Neural progenitor cell (in vitro differentiated cells): ENCODE measurements around the gene FAM219A. TPM values are rescaled to one million over a fixed set of nuclear protein-coding genes. Genes with fewer than 3 reads are reported as not detected.
"Not testable (repeated sequence)": the region's sequence is repeated elsewhere in the genome, so short reads cannot be mapped to it uniquely, and the experiment has no call there.

Source experiments
- DNase-seq: peaks from one replicate; pipeline ENCODE4 v3.0.0-alpha.2; 2016; ENCODE audit warnings: low spot score
- H2AFZ ChIP-seq: fragments of 200-600 bp; sonication (generic); replicated peaks from 2 replicates; pipeline ENCODE4 v1.6.1; 2016; ENCODE audit warnings: antibody characterized with exemption
- H3F3A ChIP-seq: fragments of 200-600 bp; sonication (generic); 2 replicates; pipeline ENCODE4 v1.6.1; 2016; ENCODE audit warnings: antibody characterized with exemption, low read depth
- H3K27ac ChIP-seq: fragments of 200-600 bp; sonication (generic); 2 replicates; pipeline ENCODE4 v1.5.1; 2016; ENCODE audit warnings: mild to moderate bottlenecking
- H3K27me3 ChIP-seq: fragments of 200-600 bp; sonication (generic); 2 replicates; pipeline ENCODE4 v1.6.1; 2016; ENCODE audit warnings: mild to moderate bottlenecking, moderate library complexity
- H3K36me3 ChIP-seq: fragments of 200-600 bp; sonication (generic); 2 replicates; pipeline ENCODE4 v1.5.1; 2016
- H3K4me1 ChIP-seq: fragments of 200-600 bp; sonication (generic); 2 replicates; pipeline ENCODE4 v1.6.1; 2016; ENCODE audit warnings: mixed run types
- H3K4me2 ChIP-seq: fragments of 200-600 bp; sonication (generic); 2 replicates; pipeline ENCODE4 v1.6.1; 2016
- H3K4me3 ChIP-seq: fragments of 200-600 bp; sonication (generic); 2 replicates; pipeline ENCODE4 v1.5.1; 2016
- H3K79me2 ChIP-seq: fragments of 200-600 bp; sonication (generic); 2 replicates; pipeline ENCODE4 v1.6.1; 2016; ENCODE audit warnings: low read depth
- H3K9ac ChIP-seq: fragments of 200-600 bp; sonication (generic); 2 replicates; pipeline ENCODE4 v1.6.1; 2016
- H3K9me3 ChIP-seq: fragments of 200-600 bp; sonication (generic); 2 replicates; pipeline ENCODE4 v1.5.1; 2016; ENCODE audit warnings: low read depth
- H4K20me1 ChIP-seq: fragments of 200-600 bp; sonication (generic); 2 replicates; pipeline ENCODE4 v1.6.1; 2016; ENCODE audit warnings: low read depth
- H3K27ac Mint-ChIP-seq: 3 replicates; pipeline ENCODE4 v1.8.0; 2021; ENCODE audit warnings: mixed read lengths
- H3K27me3 Mint-ChIP-seq: 2 replicates; pipeline ENCODE4 v1.8.0; 2022; ENCODE audit warnings: low read depth, mild to moderate bottlenecking, inconsistent platforms, moderate library complexity, mixed read lengths; ENCODE audit not compliant: insufficient read depth
- H3K36me3 Mint-ChIP-seq: 3 replicates; pipeline ENCODE4 v1.8.0; 2021; ENCODE audit warnings: mixed read lengths
- H3K4me1 Mint-ChIP-seq: 3 replicates; pipeline ENCODE4 v1.8.0; 2021; ENCODE audit warnings: mixed read lengths
- H3K4me3 Mint-ChIP-seq: 3 replicates; pipeline ENCODE4 v1.8.0; 2021; ENCODE audit warnings: mild to moderate bottlenecking, moderate library complexity, mixed read lengths
- H3K9me3 Mint-ChIP-seq: 3 replicates; pipeline ENCODE4 v1.8.0; 2020; ENCODE audit warnings: mixed read lengths
- EZH2 ChIP-seq: fragments of 200-600 bp; sonication (generic); IDR thresholded peaks from 2 replicates; pipeline ENCODE4 v1.6.1; 2017; ENCODE audit warnings: antibody characterized with exemption, mild to moderate bottlenecking, moderate library complexity
- EZH2phosphoT487 ChIP-seq: fragments of 200-600 bp; sonication (generic); IDR thresholded peaks from 2 replicates; pipeline ENCODE4 v1.6.1; 2017; ENCODE audit warnings: antibody characterized with exemption
- total RNA-seq: library from RNA; depleted of rRNA; stranded (reverse); fragments of >200 nt; gene quantifications from 2 replicates; pipeline ENCODE4 v1.2.3, GENCODE V29; 2015; ENCODE audit warnings: low replicate concordance
- TF ChIP-seq, protein P1 (sequence below): fragments of 200-600 bp; sonication (generic); IDR thresholded peaks from 2 replicates; pipeline ENCODE4 v1.5.1; 2017; ENCODE audit warnings: antibody characterized with exemption, mild to moderate bottlenecking

The FAM219A gene
- total RNA-seq, 1 donor from 2014 or later = 4.2 TPM

- H3K9ac ChIP-seq = no peak overlapping the region
- H3K27me3 ChIP-seq = no peaks in the 10 kb centered on the region
- H3K4me2 ChIP-seq = no peak overlapping the region
- no peaks in the 10 kb centered on the region for H3K36me3 ChIP-seq
- DNase-seq = no peak
- TF ChIP-seq, protein P1, sequence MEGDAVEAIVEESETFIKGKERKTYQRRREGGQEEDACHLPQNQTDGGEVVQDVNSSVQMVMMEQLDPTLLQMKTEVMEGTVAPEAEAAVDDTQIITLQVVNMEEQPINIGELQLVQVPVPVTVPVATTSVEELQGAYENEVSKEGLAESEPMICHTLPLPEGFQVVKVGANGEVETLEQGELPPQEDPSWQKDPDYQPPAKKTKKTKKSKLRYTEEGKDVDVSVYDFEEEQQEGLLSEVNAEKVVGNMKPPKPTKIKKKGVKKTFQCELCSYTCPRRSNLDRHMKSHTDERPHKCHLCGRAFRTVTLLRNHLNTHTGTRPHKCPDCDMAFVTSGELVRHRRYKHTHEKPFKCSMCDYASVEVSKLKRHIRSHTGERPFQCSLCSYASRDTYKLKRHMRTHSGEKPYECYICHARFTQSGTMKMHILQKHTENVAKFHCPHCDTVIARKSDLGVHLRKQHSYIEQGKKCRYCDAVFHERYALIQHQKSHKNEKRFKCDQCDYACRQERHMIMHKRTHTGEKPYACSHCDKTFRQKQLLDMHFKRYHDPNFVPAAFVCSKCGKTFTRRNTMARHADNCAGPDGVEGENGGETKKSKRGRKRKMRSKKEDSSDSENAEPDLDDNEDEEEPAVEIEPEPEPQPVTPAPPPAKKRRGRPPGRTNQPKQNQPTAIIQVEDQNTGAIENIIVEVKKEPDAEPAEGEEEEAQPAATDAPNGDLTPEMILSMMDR = no peak
- TF ChIP-seq EZH2 (no peak), EZH2phosphoT487 (no peak)
- H2AFZ ChIP-seq = no peak overlapping the region
- Mint-ChIP-seq H3K4me1 (peaks cover 8% of the 10 kb centered on the region), H3K27ac (no peak overlapping the region), H3K36me3 (peaks cover 4% of the 10 kb centered on the region), H3K27me3 (peaks cover 6% of the 10 kb centered on the region), H3K9me3 (no peaks in the 10 kb centered on the region), H3K4me3 (no peak overlapping the region)
- H3F3A ChIP-seq = no peaks in the 10 kb centered on the region
- H4K20me1 ChIP-seq = peaks cover 6% of the 10 kb centered on the region
- no peak overlapping the region for H3K27ac ChIP-seq
- H3K4me1 ChIP-seq = peaks cover 3% of the 10 kb centered on the region
- H3K9me3 ChIP-seq = no peaks in the 10 kb centered on the region
- no peak overlapping the region for H3K4me3 ChIP-seq
- H3K79me2 ChIP-seq = no peaks in the 10 kb centered on the region
These were observed 14.8 kb downstream of the FAM219A start for GRCh38 chr9:34443533-34443932.

DNA sequence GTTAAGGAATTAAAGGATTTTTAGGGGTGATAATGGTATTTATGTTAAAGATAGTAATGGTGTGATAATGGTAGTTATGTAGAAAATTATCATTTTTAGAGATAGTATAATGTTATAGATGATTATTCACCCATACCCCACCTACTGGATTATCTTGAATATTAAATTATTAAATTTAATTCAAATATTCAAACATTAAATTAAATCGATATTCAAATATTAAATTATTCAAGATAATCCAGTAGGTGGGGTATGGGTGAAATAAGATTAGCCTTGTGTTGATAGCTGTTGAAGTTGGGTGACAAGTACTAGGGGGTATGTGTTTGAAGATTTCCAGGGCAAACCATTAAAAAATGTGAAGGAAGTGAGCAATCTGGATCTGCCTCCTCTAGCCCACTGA is 15.6 kb downstream of the FAM219A start:
- Histone ChIP-seq H2AFZ (no peak overlapping the region), H3K27me3 (no peaks in the 10 kb centered on the region), H3K4me3 (no peak overlapping the region), H4K20me1 (peaks cover 6% of the 10 kb centered on the region), H3K27ac (no peak overlapping the region), H3K79me2 (no peaks in the 10 kb centered on the region), H3K4me2 (no peak overlapping the region), H3K4me1 (peaks cover 3% of the 10 kb centered on the region), H3K9ac (no peak overlapping the region), H3F3A (no peaks in the 10 kb centered on the region), H3K9me3 (no peaks in the 10 kb centered on the region), H3K36me3 (no peaks in the 10 kb centered on the region)
- H3K27ac Mint-ChIP-seq = no peak overlapping the region
- H3K27me3 Mint-ChIP-seq = peaks cover 6% of the 10 kb centered on the region
- H3K4me3 Mint-ChIP-seq = no peak overlapping the region
- no peak for TF ChIP-seq EZH2
- TF ChIP-seq EZH2phosphoT487 = no peak
- TF ChIP-seq, protein P1 = no peak
- H3K36me3 Mint-ChIP-seq = peaks cover 4% of the 10 kb centered on the region
- no peak for DNase-seq
- peaks cover 8% of the 10 kb centered on the region for H3K4me1 Mint-ChIP-seq
- H3K9me3 Mint-ChIP-seq = no peaks in the 10 kb centered on the region

GRCh38 chr9:34440017-34440416 is 18.4 kb downstream of the FAM219A start:
- Histone ChIP-seq H3K27ac (no peak overlapping the region), H3K36me3 (no peaks in the 10 kb centered on the region), H2AFZ (no peak overlapping the region), H3K27me3 (no peaks in the 10 kb centered on the region), H4K20me1 (peaks cover 13% of the 10 kb centered on the region), H3F3A (no peaks in the 10 kb centered on the region), H3K4me1 (peaks cover 3% of the 10 kb centered on the region), H3K9me3 (no peaks in the 10 kb centered on the region), H3K4me3 (no peak overlapping the region), H3K4me2 (no peak overlapping the region), H3K9ac (no peak overlapping the region), H3K79me2 (no peaks in the 10 kb centered on the region)
- Mint-ChIP-seq H3K9me3 (no peaks in the 10 kb centered on the region), H3K4me3 (no peak overlapping the region), H3K36me3 (peaks cover 4% of the 10 kb centered on the region), H3K27me3 (peaks cover 6% of the 10 kb centered on the region), H3K27ac (no peak overlapping the region), H3K4me1 (peaks cover 8% of the 10 kb centered on the region)
- TF ChIP-seq EZH2phosphoT487 = no peak
- TF ChIP-seq, protein P1 = no peak
- no peak for TF ChIP-seq EZH2
- DNase-seq = no peak

GRCh38 chr9:34438465-34438864 is 19.9 kb downstream of the FAM219A start:
- not testable (repeated sequence) for H3K9me3 Mint-ChIP-seq, H3K4me1 Mint-ChIP-seq, H3K36me3 Mint-ChIP-seq, H3K9me3 ChIP-seq, H3K4me3 Mint-ChIP-seq, H3K27ac Mint-ChIP-seq, H2AFZ ChIP-seq, H3K79me2 ChIP-seq, H3K27me3 Mint-ChIP-seq, DNase-seq, H3F3A ChIP-seq, H3K27ac ChIP-seq, H3K4me3 ChIP-seq, H3K36me3 ChIP-seq, H3K9ac ChIP-seq, H3K27me3 ChIP-seq, H3K4me1 ChIP-seq, H3K4me2 ChIP-seq
- peaks cover 11% of the 10 kb centered on the region for H4K20me1 ChIP-seq

DNA sequence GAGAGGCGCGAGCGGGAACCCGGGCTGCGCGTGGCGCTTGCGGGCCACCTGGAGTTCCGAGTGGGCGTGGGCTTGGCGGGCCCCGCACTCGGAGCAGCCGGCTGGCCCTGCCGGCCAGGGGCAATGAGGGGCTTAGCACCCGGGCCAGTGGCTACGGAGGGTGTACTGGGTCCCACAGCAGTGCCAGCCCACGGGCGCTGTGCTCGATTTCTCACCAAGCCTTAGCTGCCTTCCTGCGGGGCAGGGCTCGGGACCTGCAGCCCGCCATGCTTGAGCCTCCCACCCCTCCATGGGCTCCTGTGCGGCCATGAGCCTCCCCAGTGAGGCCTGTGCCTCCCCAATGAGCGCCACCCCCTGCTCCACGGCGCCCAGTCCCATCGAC is 20.5 kb downstream of the FAM219A start:
- not testable (repeated sequence) for H3K36me3 ChIP-seq, H3K4me2 ChIP-seq, H3K4me3 ChIP-seq, H3K27ac Mint-ChIP-seq, H3K36me3 Mint-ChIP-seq, H3F3A ChIP-seq, H3K9ac ChIP-seq, H3K4me3 Mint-ChIP-seq, H3K27ac ChIP-seq, H3K4me1 ChIP-seq, H2AFZ ChIP-seq, H3K4me1 Mint-ChIP-seq, H3K9me3 ChIP-seq, H3K27me3 Mint-ChIP-seq, H3K27me3 ChIP-seq, DNase-seq, H3K79me2 ChIP-seq, H4K20me1 ChIP-seq, H3K9me3 Mint-ChIP-seq
